Measurements from ENCODE around the gene CNTROB. TPM values are rescaled to one million over a fixed set of nuclear protein-coding genes. Genes with fewer than 3 reads are reported as not detected.
"Not testable (repeated sequence)": the region's sequence is repeated elsewhere in the genome, so short reads cannot be mapped to it uniquely, and the experiment has no call there.

The CNTROB gene
- total RNA-seq, 1 donor: 9.2 TPM

DNA sequence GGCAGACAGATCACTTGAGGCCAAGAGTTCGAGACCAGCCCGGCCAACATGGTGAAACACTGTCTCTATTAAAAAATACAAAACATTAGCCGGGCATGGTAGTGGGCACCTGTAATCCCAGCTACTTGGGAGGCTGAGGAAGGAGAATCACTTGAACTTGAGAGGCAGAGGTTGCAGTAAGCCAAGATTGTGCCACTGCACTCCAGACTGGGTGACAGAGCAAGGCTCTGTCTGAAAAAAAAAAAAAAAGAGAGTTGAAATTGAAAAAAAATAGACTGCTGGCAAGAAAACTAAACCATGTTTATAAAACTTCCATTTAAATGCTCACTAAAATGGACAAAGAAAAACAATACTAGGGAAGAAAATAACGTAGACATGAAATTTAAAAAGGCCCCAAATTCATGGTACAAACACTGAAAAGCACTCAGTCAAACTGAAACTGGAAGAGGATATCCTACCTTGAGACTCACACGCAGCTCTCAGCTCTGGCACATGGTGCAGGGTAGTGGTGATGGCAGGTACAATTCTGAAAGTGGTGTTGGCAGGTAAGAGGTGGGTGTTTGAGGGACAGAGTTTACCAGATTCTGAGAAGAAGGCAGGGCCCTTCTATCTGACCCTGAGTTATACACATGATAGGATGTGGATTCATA is 19.3 kb downstream of the CNTROB start:
- Histone ChIP-seq H3K4me3 (ENCODE audit: low read length) (no peak overlapping the region), H3K9me3 (ENCODE audit: low read depth, low read length) (no peaks in the 10 kb centered on the region), H3K4me1 (ENCODE audit: insufficient read depth, low read length) (no peaks in the 10 kb centered on the region), H3K27me3 (ENCODE audit: insufficient read depth, low read length) (no peaks in the 10 kb centered on the region)

- H3K9me3 ChIP-seq (ENCODE audit: low read depth, low read length); H3K4me3 ChIP-seq (ENCODE audit: low read length); H3K4me1 ChIP-seq (ENCODE audit: insufficient read depth, low read length); H3K27me3 ChIP-seq (ENCODE audit: insufficient read depth, low read length): not testable (repeated sequence)
Observed at GRCh38 chr17:7953266-7953665, 21.3 kb downstream of the CNTROB start.

GRCh38 chr17:7955414-7956227 is 23.6 kb downstream of the CNTROB start:
- Histone ChIP-seq H3K4me3 (ENCODE audit: low read length) (no peak overlapping the region), H3K9me3 (ENCODE audit: low read depth, low read length) (no peaks in the 10 kb centered on the region), H3K27me3 (ENCODE audit: insufficient read depth, low read length) (no peaks in the 10 kb centered on the region), H3K4me1 (ENCODE audit: insufficient read depth, low read length) (peaks cover 5% of the 10 kb centered on the region)

DNA sequence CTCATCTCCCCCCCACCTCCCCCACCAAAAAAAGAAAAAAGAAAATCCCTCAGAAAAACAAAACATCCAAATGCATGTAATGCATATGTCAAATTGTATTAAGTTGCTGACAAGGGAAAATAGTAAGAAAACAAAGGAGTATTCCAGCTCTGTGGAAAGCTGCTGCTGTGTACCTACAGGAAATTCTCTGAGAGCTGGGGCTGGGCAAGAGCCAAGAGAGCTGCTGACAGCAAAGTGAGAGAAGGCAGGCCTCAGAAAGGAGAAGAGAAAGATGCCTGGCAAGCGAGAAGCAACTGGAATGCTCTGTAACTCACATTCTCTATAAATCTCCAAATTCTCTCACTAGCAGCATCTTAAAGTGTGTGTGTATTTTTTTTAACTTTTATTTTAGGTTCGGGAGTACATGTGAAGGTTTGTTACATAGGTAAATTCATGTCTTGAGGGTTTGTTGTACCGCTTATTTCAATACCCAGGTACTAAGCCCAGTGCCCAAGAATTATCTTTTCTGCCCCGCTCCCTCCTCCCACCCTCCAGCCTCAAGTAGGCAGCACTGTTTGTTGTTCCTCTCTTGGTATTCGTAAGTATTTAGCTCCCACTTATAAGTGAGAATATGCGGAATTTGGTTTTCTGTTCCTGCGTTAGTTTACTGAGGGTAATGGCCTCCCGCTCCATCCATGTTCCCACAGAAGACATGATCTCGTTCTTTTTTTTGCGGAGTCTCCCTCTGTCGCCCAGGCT is 24.4 kb downstream of the CNTROB start:
- no peak overlapping the region for H3K4me3 ChIP-seq (ENCODE audit: low read length)
- no peaks in the 10 kb centered on the region for H3K9me3 ChIP-seq (ENCODE audit: low read depth, low read length)
- peaks cover 5% of the 10 kb centered on the region for H3K4me1 ChIP-seq (ENCODE audit: insufficient read depth, low read length)
- H3K27me3 ChIP-seq (ENCODE audit: insufficient read depth, low read length): no peaks in the 10 kb centered on the region

DNA sequence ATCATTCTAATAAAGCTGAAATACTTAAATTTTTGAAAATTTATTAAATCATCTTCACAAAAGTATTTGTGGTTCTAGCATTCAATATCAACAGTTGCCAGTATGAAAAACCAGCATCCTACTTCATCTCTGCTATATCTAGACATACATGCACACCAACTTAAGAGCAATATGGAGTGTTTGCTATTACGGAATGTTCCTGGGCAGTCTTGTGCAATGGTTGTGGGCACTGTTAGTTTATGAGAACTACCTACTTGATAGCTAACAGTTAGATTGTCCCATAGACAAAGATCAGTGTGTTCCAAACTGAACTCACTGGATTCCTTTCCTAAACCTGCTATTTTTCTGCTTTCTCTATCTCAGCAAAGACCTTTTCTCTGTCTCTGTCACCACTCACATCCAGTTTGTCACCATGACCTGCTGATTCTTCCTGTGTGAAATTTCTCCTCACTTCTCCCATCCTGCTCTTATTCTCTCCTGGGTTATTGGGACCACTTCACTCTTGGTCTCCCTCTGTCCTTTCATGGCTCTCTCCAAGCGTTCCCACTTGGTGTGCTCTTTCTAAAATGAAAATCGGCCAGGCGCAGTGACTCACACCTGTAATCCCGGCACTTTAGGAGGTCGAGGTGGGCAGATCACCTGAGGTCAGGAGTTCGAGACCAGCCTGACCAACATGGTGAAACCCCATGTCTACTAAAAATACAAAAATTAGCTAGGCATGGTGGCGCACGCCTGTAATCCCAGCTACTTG is 27.7 kb downstream of the CNTROB start:
- H3K9me3 ChIP-seq (ENCODE audit: low read depth, low read length): no peaks in the 10 kb centered on the region
- no peaks in the 10 kb centered on the region for H3K27me3 ChIP-seq (ENCODE audit: insufficient read depth, low read length)
- H3K4me1 ChIP-seq (ENCODE audit: insufficient read depth, low read length): peaks cover 5% of the 10 kb centered on the region
- no peak overlapping the region for H3K4me3 ChIP-seq (ENCODE audit: low read length)

DNA sequence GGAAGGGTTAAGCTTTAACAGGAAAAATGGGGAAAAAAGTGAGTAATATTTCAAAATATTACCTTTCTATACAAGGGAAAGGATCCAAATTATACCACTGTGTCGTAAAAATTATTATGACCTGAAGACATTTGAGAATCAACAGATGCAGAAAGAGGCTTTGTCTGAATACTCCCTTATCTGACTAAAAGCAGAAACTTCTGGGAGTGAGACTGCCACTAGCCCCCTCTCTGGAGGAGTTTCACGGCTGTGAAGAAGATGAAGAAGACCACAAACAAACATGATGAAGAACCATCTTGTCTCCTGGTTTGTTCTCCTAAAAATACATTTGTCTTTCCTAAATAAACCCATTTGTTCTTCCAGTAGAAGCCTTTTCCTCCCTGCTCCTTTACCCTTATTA is 29.4 kb downstream of the CNTROB start:
- Histone ChIP-seq H3K4me3 (ENCODE audit: low read length) (no peak overlapping the region), H3K4me1 (ENCODE audit: insufficient read depth, low read length) (peaks cover 5% of the 10 kb centered on the region), H3K9me3 (ENCODE audit: low read depth, low read length) (no peaks in the 10 kb centered on the region), H3K27me3 (ENCODE audit: insufficient read depth, low read length) (no peaks in the 10 kb centered on the region)

DNA sequence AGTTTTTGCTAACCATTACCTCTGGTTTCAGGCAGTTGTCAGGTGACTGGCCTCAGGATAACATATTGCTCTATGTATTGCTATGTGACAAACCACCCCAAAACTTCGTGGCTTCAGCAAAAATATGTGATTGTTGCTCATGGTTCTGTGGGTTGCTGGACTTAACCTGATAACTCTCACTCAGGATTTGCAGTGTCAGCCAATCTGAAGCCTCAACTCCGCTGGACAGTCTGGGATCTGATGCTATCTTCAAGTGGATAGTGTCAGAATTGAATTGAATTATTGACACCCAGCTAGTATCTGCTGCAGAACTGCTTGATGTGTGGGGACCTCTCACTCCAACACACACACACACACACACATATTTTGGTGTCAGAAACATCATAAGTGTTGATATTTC is 35.7 kb downstream of the CNTROB start:
- no peaks in the 10 kb centered on the region for H3K27me3 ChIP-seq (ENCODE audit: insufficient read depth, low read length)
- H3K4me3 ChIP-seq (ENCODE audit: low read length): no peak overlapping the region
- peaks cover 22% of the 10 kb centered on the region for H3K4me1 ChIP-seq (ENCODE audit: insufficient read depth, low read length)
- no peaks in the 10 kb centered on the region for H3K9me3 ChIP-seq (ENCODE audit: low read depth, low read length)

DNA sequence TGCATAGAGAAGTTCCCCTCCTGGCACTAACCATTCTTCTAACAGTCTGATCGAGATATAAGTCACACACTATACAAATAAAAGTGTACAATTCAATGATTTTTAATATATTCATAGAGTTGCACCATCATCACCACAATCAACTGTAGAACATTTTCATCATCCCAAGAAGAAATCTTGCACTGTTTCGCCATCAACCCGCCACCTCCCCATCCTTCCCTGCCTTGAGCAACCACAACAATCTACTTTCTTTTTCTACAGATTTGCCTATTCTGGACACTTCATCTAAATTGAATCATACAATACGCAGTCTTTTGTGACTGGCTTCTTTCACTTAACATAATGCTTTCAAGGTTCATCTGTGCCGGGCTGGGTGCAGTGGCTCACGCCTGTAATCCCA is 37.4 kb downstream of the CNTROB start:
- no peak overlapping the region for H3K4me3 ChIP-seq (ENCODE audit: low read length)

GRCh38 chr17:7971651-7972050 is 39.6 kb downstream of the CNTROB start:
- peaks cover 22% of the 10 kb centered on the region for H3K4me1 ChIP-seq (ENCODE audit: insufficient read depth, low read length)
- H3K9me3 ChIP-seq (ENCODE audit: low read depth, low read length): peaks cover 14% of the 10 kb centered on the region
- H3K27me3 ChIP-seq (ENCODE audit: insufficient read depth, low read length): no peaks in the 10 kb centered on the region
- H3K4me3 ChIP-seq (ENCODE audit: low read length): no peak overlapping the region

More for the DNA sequence above, 37.4 kb downstream of the CNTROB start:
- H3K4me1 ChIP-seq (ENCODE audit: insufficient read depth, low read length): peaks cover 22% of the 10 kb centered on the region
- no peaks in the 10 kb centered on the region for H3K27me3 ChIP-seq (ENCODE audit: insufficient read depth, low read length)
- peaks cover 3% of the 10 kb centered on the region for H3K9me3 ChIP-seq (ENCODE audit: low read depth, low read length)

GRCh38 chr17:7972131-7972785 is 40.3 kb downstream of the CNTROB start:
- Histone ChIP-seq H3K9me3 (ENCODE audit: low read depth, low read length) (peaks cover 14% of the 10 kb centered on the region), H3K4me3 (ENCODE audit: low read length) (no peak overlapping the region), H3K27me3 (ENCODE audit: insufficient read depth, low read length) (no peaks in the 10 kb centered on the region), H3K4me1 (ENCODE audit: insufficient read depth, low read length) (peaks cover 22% of the 10 kb centered on the region)

DNA sequence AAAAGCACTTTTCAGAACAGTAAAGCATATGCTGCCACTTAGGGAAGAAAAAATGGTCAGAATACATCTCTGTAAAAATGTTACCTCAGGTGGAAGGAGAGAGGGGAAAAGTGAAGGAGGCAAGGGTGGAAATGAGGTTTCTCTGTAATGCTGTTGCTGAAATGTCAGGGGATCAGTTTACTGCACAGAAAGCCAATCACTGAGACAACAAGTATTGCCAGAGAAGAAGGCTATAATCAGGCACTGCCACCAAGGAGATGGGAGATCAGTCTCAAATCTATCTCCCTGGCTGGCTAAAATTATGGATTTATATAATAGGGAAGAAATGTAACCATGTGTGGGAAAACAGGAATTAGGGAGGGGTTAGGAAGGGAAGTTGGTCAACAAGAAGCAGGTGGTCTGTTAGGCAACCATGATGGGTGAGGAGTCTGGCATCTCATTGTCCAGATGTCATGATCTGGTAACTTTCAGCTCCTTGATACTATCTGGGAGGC is 42.7 kb downstream of the CNTROB start:
- Histone ChIP-seq H3K9me3 (ENCODE audit: low read depth, low read length) (peaks cover 14% of the 10 kb centered on the region), H3K4me1 (ENCODE audit: insufficient read depth, low read length) (peaks cover 5% of the 10 kb centered on the region), H3K4me3 (ENCODE audit: low read length) (no peak overlapping the region), H3K27me3 (ENCODE audit: insufficient read depth, low read length) (no peaks in the 10 kb centered on the region)

DNA sequence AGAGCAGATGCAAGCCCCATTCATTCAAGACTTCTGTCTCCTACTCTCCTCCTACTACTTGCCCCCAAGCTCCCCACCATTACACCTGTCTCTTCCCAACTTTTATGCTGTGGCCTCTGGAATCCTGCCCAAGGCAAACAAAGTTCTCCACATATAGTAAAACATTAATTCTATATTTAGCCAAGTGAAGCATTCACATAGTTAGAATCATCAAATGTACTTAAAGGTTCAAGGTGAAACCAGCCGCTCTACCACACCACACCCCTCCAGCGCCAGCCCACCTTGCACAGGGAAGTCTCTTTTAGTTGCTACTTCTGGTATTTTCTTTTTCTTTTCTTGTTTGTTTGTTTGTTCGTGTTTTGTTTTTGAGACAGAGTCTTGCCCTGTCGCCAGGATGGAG is 45.0 kb downstream of the CNTROB start:
- Histone ChIP-seq H3K4me3 (ENCODE audit: low read length) (no peak overlapping the region), H3K9me3 (ENCODE audit: low read depth, low read length) (peaks cover 14% of the 10 kb centered on the region), H3K4me1 (ENCODE audit: insufficient read depth, low read length) (peaks cover 3% of the 10 kb centered on the region), H3K27me3 (ENCODE audit: insufficient read depth, low read length) (no peaks in the 10 kb centered on the region)

GRCh38 chr17:7977805-7978204 is 45.8 kb downstream of the CNTROB start:
- Histone ChIP-seq H3K4me3 (ENCODE audit: low read length) (no peak overlapping the region), H3K9me3 (ENCODE audit: low read depth, low read length) (peaks cover 14% of the 10 kb centered on the region), H3K27me3 (ENCODE audit: insufficient read depth, low read length) (no peaks in the 10 kb centered on the region), H3K4me1 (ENCODE audit: insufficient read depth, low read length) (peaks cover 9% of the 10 kb centered on the region)

- H3K4me3 ChIP-seq (ENCODE audit: low read length): no peak overlapping the region
- no peaks in the 10 kb centered on the region for H3K27me3 ChIP-seq (ENCODE audit: insufficient read depth, low read length)
- H3K4me1 ChIP-seq (ENCODE audit: insufficient read depth, low read length): peaks cover 9% of the 10 kb centered on the region
- no peaks in the 10 kb centered on the region for H3K9me3 ChIP-seq (ENCODE audit: low read depth, low read length)
Observed at GRCh38 chr17:7982173-7982572, 50.2 kb downstream of the CNTROB start.

All from mononuclear cell (primary cell).